ENCODE measurements around the gene SLCO1A2.

Gene SLCO1A2

DNA sequence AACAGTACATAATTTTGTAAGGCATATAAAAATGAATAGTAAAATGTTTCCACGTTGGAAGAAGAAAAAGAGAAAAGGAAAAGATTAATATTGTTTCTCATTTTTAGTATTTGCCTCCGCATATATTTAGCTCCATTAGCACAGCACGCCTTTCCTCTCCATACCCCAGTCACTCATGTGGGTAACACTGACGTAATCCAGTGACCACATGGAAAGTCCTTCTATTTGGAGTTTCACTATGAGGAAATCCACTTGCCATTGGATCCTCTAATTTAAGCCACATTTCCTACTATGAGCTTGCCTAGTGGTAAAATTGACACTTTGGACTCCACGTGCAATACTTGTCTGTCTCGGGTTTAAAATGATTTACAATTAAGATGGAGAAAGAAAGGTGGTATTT lies 5.7 kb upstream of the SLCO1A2 start:
- H3K27ac ChIP-seq = no peak overlapping the region
- TF ChIP-seq, protein P1, sequence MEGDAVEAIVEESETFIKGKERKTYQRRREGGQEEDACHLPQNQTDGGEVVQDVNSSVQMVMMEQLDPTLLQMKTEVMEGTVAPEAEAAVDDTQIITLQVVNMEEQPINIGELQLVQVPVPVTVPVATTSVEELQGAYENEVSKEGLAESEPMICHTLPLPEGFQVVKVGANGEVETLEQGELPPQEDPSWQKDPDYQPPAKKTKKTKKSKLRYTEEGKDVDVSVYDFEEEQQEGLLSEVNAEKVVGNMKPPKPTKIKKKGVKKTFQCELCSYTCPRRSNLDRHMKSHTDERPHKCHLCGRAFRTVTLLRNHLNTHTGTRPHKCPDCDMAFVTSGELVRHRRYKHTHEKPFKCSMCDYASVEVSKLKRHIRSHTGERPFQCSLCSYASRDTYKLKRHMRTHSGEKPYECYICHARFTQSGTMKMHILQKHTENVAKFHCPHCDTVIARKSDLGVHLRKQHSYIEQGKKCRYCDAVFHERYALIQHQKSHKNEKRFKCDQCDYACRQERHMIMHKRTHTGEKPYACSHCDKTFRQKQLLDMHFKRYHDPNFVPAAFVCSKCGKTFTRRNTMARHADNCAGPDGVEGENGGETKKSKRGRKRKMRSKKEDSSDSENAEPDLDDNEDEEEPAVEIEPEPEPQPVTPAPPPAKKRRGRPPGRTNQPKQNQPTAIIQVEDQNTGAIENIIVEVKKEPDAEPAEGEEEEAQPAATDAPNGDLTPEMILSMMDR (conservative IDR thresholded peaks at IDR 0.05) = no peak
- no peak for TF ChIP-seq ZFX (IDR thresholded peaks at IDR 0.05)

DNA sequence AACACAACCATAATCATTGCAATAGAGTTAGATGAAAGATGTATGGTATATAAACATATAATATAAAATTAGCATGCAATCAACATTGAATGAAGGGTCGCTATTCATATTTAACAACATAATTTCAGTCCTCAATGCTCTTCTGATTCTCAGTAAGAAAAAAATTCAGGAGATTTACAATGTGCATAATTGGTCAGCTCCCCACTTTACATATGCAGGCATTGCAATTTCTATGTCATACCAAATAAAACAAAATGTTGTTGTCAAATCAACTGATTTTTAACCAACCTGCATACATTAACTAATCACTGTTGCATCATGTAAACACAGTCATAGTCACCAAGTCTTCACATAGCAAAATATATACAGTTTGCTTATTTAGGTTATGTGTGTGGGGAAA lies 5.2 kb upstream of the SLCO1A2 start:
- H3K27ac ChIP-seq = no peak overlapping the region
- no peak for TF ChIP-seq ZFX (IDR thresholded peaks at IDR 0.05)
- TF ChIP-seq, protein P1 (conservative IDR thresholded peaks at IDR 0.05) = no peak

DNA sequence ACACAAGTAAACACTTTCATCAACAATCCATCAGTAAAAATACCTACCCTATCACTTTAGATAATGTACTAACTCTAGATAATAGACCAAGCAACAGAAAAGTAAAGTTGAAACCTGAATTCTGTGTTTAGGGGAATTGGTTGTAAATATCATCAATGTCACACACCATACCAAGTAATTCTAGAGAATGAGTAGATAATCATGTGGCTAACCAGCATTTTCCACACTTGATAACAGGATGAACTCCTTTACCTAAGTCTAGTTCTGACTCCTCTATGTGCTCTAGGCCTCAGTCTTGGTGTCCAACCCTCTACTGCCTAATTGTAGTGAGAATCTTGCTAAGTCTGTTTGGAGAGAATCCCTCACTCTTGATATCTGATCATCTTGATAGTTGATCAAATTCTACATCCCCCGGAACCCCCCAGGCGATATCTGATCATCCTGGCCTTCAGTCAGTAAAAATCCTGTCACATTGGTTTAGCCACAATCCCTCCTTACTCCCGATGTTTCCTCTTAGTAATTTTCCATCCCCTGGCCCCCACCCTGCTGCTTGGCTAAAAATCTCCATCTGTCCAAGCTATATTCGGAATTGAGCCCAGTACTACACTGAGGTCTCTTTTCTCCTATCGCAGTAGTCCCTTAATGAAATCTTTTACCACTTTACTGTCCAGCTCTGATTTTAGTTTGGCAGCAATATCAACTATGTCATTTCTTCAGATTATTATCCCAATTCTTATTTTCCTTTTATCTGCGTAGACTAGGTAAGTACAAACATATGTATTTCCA lies 3.4 kb upstream of the SLCO1A2 start:
- no peak overlapping the region for H3K27ac ChIP-seq
- TF ChIP-seq ZFX (IDR thresholded peaks at IDR 0.05) = no peak
- TF ChIP-seq, protein P1 (conservative IDR thresholded peaks at IDR 0.05) = no peak

DNA sequence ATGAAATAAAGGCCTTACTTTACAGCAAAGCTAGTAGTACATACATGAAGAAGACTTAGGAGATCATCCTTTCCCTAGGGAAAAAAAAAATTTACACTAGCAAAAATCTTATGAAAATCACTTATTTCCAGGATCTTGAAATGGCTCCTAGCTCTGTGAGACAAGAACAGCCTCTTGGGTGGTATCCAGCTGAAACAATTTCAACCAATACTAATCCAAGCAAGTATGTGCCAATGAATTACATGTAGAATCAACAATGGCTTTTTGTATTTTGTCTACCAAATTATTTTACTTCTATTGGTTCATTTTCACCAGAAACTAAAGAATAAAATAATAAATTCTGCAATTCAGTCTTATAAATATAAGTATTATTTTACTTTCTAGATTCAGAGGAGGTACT lies 2.7 kb upstream of the SLCO1A2 start:
- TF ChIP-seq, protein P1 (conservative IDR thresholded peaks at IDR 0.05) = no peak
- TF ChIP-seq ZFX (IDR thresholded peaks at IDR 0.05) = no peak
- no peak overlapping the region for H3K27ac ChIP-seq

DNA sequence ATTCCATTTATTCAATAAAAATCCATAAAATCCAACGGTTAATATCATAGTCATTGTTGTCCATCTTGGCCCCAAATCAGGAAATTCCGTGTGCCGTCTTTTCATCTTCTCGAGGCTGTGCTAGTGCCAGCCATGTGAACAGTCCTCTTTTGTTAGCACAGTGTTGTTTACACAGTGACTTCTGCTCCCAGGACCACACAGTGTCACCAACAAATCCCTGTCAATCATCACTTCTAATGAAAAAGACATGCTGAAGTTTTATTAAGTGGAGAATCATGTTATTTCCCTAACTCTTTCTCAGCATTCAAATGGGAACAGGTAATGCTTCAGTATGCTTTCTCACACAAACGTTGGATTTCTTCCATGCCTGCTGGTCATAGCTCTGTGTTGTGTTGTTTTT lies 1.9 kb upstream of the SLCO1A2 start:
- TF ChIP-seq, protein P1 (conservative IDR thresholded peaks at IDR 0.05) = no peak
- TF ChIP-seq ZFX (IDR thresholded peaks at IDR 0.05) = no peak
- H3K27ac ChIP-seq = no peak overlapping the region

DNA sequence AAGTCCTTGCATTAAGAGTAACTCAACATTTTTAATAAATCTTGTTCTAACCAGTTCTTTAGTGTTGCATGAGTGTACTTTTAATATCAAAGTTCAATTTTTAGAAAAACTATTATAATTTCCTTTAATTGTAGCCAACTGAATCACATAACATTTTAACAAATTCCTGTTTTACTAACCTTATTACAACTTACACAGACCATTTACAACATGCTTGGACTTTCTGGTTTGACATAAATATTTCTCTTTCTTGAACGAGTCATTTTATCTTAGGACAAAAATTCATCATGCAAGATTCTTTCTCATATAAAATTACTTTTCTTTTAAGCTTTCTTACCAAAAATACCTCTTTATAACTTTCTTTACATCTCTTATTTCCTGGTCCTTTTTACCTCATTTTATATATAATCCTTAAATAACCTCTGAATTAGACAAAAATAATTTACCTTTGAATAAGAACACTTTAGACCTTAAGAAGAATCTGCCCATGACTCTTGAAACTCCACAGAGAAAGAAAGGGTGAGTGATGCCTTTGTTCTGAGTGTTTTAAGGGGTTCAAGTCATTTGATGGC lies 3.9 kb downstream of the SLCO1A2 start:
- no peak for TF ChIP-seq ZFX (IDR thresholded peaks at IDR 0.05)
- TF ChIP-seq, protein P1 (conservative IDR thresholded peaks at IDR 0.05) = no peak
- no peak overlapping the region for H3K27ac ChIP-seq

DNA sequence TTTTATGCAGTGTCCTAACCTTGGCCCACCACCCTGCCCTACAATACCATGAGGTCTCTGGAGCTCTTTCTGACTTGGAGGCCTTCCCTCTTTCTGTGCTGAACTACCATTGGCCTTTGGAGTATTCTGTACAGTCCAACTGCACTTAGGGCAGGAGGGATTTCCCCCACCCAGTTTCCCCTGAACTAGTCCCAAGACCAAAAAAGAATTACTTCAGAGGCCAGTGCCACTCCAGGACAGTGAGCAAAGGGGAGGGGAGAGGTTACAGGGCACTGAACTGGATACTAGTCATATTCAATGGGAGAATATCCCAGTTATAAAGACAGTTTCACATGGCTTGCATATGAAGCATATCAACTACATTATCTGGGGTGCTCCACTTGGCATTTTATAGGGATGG lies 6.1 kb downstream of the SLCO1A2 start:
- no peak overlapping the region for H3K27ac ChIP-seq
- TF ChIP-seq ZFX (IDR thresholded peaks at IDR 0.05) = no peak
- TF ChIP-seq, protein P1 (conservative IDR thresholded peaks at IDR 0.05) = no peak
